ENCODE measurements around the gene TBC1D2.
"Not testable (repeated sequence)": the region's sequence is repeated elsewhere in the genome, so short reads cannot be mapped to it uniquely, and the experiment has no call there.

TBC1D2 gene

DNA sequence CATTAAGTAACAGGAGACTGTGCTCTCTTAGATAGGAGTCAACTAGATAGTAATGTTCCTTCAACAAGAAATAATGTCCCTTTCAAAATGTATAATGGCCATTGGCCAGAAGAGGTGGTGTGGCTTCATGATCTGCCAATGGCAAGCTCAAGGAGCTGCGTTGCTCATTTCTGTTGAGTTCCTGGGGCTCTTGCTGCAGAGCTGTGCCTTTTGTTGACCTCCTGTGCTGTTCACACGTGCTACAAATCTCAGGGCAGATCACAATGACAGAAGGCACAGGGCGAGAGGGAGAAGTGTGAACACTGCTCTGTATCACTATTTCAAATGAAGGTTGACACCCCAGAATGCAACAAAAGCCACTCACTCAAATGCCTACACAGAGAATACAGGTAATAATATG is 16.0 kb upstream of the TBC1D2 start:
- no peak for DNase-seq

DNA sequence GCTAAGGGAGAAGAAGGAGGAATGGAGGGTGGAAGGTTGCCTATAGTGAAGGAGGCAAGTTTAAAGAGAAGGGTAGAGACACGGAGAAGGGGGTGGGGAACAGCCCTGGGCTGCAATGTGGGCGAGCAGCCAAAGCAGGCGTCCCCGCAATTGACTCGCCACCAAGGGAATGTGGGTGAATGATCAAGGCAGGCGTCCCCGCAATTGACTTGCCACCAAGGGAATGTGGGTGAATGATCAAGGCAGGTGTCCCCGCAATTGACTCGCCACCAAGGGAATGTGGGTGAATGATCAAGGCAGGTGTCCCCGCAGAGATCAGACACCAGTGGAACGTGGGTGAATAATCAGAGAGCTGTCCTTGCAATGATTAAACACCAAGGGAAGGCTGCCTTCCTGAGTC is 14.8 kb upstream of the TBC1D2 start:
- DNase-seq: not testable (repeated sequence)

DNA sequence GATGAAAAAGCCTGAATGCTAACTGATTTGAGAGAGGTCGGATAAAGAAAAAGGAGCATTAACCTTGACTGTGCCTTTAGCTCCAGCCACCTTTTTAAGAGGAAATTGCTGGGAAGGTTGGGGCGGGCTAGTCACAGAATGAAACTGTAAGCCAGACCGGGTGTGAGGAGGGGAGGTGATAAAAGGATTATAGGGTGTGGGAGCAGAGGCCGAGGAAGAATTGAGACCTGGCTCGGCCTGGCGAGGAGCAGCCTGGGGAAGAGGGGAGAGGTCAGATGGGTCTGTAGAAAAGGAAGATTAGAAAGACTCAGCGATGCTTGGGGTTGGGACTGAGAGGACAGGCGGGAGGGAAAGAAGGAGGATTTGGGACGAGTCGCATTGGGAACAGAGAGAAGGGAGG is 14.2 kb upstream of the TBC1D2 start:
- not testable (repeated sequence) for DNase-seq

DNA sequence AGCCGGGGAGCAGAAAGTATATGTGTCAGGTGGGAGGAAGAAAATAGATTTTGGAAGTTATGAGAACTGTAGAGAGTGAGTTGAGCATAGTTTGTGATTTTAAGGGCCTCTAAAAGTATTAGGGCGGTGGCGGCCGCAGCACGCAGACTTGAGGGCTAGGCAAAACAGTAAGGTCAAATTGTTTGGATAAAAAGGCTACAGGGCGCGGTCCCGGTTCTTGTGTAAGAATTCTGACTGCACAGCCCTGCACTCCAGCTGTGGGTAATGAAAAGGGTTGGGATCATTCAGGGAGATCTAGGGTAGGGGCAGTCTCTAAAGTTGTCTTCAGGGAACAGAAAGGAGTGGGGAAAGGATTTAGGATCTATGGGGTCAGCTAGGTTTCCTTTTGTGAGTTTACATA is 12.1 kb upstream of the TBC1D2 start:
- not testable (repeated sequence) for DNase-seq

DNA sequence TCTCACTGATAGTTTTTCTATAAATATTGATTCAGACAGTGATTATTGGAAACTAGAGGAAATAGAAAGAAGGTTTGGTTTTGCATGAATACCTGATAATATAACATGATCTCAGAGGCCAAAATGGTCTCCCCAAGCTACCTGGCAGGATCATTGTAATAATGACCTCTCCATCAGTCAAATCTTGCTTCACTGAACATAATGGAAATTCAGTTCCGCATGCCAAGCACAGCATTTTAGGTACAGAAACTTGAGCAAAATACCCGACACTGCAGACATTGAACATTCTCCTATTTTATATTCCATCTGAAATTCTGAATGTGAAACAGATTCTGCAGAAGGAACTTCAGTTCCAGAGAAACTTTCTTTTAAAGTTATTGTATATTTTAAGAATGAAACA is 9.1 kb upstream of the TBC1D2 start:
- DNase-seq: no peak

DNA sequence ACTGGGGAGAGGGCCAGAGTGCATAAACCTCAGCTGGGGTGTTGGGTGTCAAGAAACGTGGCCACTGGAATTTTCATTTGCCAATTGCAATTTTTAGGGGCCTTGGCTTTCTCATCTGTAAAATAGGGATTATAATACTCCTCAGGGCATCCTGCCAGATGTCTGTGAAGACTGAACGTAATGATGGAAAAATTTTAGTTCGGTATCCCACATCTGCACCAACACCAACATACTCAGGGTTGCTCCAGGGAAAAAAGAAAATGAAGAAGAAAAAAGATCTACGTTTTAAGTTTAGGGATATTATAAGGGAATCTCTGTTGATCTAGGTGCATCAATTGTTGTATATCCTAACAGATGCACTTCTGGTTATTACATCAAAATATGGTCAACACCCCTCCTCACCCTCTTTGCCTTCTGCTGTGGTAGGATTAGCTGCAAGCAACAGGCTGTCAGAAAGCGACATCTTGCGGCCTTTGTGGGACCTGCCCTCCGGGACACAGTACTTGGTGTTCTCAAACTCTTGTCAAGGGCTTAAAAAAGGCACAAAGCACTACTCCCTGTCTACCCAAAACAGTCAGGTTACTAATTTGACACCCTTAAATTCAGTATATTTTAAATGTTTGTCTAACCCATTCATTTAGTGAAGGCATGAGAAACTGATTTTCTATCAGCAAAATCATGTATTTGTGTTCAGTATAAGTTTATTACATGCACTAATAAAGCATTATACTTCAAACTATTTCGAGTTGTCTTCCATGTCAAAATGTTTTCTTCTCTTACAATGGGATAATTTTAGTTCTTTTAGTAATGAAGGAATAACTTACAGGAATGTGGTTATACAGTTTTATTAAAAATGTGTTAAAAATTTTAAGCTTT is 8.3 kb upstream of the TBC1D2 start:
- DNase-seq: no peak

DNA sequence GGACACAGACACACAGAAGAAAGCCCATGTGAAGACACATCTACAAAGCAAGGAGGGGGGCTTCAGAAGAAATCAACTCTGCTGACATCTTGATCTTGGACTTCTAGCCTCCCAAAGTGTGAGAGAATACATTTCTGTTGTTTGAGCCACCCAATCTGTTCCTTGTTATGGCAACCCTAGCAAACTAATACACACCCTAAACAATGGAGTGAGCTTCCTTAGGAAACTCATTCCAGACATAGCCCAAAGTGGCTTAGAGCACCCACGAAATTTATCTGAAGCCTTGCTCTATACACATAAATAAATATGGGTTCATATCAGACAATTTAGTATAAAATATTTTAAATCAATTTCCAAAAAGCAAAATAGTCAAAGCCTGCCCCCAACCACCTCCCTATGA is 7.6 kb upstream of the TBC1D2 start:
- DNase-seq: no peak

DNA sequence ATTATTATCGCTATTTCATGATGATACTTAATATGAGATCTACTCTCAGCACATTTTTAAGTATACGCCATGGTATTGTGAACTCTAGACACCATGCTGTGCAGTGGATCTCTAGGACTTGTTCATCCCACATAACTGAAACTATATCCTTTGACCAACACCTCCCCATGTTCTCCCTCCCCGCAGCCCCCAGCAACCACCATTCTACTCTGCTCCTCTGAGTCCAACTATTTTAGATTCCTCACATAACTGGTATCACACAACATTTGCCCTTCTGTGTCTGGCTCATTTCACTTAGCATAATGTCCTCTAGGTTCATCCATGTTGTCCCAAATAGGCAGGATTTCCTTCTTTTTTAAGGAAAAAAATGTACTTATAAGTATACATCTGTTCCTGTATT is 6.6 kb upstream of the TBC1D2 start:
- DNase-seq: no peak

DNA sequence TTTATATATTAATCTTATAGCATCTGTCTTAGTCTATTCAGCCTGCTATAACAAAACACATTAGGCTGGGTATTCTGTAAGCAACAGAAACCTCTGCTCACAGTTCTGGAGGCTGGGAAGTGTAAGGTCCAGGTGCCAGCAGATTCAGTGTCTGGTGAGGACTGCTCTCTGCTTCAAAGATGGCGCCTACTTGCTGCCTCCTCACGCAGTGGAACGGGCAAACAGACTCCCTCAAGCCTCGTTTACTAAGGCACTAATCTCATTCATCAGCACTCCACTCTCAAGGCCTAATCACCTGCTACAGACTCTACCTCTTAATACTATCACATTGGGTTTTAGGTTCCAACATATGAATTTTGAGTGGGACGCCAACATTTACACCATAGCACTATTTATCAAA is 5.2 kb upstream of the TBC1D2 start:
- DNase-seq: no peak

DNA sequence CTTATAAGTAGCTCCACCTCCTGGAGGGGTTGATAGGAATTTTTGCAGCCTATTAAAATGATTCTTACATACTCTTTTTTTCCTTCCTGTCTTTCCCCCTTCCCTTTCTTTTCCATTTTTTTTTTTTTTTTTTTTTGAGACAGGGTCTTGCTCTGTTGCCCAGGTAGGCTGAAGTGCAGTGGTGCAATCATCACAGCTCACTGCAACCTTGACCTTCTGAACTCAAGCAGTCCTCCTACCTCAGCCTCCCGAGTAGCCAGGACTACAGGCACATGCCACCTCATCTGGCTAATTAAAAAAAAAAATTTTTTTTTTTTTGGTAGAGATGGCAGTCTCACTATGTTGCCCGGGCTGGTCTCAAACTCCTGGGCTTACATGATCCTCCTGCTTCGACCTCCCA is 4.3 kb upstream of the TBC1D2 start:
- no peak for DNase-seq

DNA sequence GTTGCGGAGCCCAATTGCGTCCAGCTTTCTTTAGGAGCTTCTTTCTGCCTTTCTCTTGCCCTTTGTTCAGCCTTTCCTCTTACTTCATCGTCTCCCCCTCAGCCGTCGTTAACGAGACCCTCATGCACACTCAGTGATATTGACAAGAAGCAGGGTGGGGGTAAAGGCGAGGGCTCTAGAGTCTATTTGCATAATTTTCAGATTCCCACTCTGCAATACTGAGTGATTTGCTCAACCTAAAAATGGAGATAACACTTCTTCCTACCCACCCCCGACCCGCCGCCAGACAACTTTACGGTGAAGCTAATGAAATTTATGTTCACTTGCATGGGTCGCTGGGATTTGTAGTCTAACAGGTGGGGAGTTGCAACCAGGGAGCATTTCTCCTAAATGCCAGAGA is 1.3 kb upstream of the TBC1D2 start:
- no peak for DNase-seq

DNA sequence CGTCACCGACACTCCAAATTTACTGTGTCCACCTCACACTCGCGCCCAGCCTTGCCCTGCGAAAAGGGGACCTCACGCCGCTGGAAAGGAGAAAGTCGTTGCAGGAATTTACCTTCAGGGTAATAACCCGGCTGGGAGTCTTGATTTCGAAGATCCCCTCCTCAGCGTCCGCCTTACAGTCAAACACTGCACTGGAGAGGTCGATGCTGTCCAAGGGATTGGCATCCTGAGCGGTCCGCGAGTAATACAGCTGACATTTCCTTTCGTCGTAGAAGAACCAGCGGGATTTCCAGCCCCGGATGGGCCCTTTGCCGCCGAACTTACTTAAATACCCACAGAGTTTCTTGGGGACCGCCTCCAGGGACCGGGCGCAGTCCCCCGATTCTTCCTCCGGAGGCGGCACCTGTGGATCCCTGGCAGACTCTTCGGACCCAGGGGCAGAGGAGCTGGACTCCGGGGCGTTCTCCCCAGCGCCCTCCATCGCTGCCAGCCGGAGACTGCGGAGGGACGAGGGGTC is 330 bp downstream of the TBC1D2 start:
- DNase-seq: no peak

DNA sequence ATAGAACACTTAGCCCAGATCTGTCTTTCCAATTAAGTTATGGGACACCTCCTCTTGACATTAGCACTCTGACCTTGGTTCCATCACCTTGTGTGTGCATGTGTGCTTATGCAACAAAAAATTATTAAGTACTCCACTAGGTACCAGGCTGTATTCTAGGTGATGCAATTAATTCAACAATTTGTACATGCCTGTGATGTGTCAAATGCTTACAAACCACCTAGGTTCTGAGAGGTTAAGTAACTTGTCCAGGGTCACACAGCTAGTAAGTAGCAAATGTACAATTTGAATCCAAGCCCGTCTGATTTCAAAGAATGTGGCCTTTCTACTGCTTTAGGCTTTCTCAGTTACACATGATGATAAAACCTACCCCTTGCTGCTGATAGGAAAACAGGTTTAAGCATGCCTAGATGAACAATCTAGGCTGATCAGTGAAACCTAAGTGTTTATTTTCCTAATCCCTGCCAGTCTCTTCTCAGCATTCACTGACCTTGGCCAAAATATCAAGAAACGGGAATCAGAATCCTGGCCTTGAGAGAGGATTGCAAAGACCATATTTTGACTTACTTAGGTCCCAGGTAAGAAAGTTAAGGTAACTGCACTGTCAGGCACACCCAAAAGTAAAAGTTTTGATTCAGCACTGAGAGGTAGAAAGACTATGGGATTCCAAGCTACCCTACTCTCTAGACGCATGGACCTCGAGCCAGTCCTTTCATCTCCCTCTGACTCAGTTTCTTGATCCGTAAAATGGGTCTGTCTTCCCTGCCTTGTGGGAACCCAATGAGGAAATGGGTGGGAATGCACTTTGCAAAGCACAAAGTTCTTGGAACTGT is 1.0 kb downstream of the TBC1D2 start:
- no peak for DNase-seq

DNA sequence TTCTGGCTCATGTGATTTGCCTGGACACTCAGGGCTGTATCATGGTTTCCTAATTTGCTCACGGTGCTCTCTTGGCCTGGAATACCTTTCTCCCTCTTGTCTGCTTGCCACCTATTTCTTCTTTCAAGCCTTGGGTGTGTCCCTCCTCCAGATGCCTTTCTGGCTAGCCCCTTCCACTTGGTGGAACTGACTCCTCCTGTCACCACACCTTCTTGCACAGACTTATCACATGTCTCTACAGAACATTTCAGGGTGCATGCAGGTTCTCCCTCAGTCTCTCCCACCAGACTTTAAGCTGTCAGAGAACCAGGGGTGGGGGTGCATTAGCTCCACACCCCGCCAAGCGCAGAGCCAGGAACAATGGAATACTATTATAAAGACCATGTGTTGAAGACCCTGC is 1.9 kb downstream of the TBC1D2 start:
- DNase-seq: no peak

DNA sequence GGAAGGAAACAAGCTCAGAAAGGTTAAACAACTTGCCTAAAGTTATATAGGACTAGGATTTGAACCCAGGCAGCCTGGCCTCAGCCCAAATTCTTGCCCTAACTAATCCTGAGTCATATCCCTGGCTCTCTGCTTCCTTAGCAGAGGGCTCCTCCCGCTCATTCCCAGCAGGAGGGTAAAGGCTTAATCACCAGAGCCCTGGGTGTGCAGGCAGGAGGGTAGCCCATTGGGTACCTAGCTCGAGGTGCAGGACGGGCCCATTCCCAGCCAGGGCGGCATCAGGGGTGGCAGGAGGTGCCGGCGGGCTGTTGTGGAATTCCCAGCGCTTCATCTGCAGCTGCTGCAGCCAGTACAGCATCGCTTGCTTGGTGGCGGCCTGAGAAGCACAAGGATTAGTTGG is 3.9 kb downstream of the TBC1D2 start:
- no peak for DNase-seq

DNA sequence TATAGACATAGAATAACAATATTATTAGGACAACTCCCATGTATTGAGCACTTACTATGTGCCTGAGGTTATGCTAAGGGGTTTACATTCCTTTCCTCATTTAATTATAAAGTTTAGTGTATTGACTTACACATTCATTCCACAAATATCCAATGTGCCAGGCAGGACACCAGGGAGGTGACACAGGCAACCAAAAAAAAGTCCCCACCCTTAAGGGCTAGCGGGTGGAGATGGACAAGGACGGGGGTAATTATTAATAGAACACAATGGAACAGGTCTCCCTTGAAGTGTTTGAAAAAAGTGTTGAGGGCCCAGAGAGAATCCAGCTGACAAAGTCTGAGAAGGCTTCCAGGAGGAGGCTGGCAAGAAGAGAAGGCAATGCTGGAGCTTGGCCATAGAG is 5.7 kb downstream of the TBC1D2 start:
- DNase-seq: no peak

DNA sequence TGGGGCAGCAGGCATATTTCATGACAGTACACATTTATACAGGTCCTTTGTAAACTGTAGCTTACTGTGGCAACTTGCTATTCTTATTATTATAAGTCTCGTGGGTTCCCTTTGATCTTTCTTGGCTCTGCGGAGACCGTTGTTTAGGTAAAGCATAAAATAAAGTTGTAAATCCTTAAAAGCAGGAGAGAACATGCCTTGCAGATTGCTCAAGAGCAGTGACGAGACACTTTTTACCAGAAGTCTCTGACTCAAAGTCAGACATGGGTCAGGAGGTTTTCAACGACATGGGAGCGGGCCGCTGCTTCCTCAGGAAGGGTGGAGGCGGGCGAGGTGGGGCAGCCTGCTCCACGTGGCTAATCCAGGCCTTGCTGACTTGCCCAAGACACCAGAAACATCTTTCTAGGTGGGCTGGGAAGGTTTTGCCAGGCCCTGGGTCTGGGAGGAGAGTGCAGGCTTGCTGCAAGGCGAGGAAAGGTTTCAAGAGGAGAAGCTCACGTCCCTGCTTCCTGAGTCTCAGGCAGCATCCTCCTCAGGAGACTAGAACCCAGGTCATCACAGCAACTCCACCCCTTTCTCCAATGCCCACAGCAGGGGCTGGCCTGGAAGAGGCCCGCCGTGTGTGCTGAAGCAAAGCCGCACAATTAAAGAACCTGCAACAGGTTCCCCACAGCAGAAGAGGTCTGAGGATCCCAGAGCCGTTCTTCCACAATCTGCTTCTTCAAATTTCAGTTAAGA is 6.5 kb downstream of the TBC1D2 start:
- DNase-seq: no peak

DNA sequence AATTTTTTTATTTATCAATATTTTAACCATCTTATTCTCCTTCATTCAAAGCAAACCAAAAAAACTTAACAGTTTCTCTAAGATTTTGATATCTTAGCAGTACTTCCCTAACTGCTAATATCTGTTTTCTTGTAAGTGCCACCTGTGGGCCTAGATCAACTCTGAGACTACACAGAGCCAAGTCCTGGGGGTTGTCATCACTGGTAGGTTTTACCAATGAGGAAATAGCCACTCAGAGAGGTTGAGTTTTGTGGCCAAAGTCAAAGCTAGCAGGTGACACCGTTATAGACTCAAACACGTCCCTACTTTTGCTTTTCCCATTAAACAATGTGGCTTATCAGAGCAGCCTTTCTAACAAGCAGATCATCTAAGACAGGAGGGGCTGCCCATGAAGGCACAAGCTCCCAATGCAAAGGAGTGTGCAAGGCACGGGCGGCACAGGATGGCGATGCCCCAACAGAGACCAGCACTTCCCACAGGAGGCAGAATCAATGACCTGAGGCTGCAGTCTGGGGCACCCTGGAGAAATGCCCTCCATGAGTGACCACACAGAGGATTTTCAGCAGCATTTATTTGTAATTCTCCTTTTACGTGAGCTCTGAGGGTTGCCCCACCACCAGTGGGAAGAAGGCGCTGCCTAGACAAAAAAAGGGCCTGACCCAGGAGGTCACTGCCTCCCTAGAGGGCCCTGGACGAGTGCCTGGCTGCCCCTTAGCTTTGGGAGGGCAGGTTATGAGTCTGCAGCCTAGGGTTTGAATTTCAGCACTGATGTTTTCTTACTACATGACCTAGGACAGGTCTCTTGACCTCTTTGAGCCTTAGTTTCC is 7.4 kb downstream of the TBC1D2 start:
- DNase-seq: no peak

DNA sequence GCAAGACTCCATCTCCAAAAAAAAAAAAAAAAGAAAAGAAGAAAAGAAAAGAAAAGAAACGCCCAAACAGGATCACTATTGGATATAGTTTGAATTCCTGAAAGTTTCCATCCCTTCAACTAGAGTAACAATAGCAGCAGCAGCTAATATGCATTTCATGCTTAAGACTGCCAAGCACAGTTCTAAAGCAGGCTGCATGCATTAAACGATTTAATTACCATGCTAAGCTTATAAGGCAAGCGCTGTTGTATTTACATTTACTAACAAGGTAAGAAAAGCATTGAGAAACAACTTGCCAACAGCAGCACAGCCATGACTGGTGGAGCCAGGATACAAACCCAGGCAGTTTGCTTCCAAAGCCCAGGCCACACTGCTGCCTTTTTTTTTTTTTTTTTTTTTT is 13.0 kb downstream of the TBC1D2 start:
- DNase-seq: no peak

DNA sequence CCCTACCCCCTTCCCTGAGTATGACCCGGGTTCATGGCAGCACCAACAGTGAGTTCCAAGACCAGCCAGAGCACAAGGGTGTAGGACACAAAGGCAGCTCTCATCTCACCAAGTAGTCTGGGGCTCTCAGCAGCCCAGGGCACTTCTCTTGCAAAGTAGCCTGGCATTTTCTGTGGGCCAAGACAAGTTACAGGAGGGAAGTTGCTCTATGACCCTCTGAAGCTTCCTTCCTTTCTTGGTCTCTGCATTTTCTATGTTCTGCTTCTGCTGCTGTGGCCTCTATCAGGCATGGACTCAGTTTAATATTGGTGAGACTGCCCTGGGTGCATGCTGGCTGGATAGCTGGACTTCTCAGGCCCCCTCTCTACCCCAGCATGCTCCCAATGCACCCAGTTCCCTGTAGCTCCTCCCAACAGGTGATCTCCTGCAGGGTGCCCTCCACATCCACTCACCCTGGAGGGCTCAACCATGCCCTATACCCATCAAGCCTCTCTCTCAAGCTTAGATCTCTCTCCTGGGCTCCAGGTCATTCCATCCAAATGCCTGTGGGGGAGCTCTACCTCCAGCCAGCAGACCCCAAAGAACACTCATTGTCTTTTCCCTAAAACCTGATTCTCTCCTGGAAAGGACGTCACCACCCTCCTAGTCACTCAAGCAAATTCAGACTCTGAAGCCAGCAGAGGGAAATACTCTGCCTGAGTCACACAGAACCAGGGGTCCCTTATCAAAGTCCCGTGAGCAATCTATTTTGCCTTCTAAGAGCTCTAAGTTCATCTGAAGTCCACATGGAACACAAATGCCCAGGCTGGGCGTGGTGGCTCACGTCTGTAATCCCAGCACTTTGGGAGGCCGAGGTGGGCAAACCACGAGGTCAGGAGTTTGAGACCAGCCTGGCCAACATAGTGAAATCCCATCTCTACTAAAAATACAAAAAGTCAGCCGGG is 13.8 kb downstream of the TBC1D2 start:
- DNase-seq: no peak

DNA sequence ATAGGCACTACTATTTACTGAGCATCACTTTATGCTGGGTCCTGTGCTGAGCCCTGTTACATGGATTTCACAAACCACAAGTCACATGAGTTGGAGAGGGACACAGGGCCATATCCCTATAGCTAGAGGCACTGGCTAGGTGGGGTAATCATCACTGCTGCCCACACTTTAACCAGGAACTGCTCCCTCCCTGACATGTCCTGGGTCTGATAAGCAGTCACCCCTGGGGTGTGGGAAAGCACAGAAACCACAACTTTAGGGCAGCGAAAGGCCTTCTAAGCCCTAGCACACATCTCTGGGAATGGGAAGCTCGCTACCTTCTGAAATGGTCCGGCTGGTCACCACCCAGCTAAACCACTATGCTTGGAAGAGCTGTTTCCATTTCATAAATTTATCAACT is 15.0 kb downstream of the TBC1D2 start:
- DNase-seq: no peak
